Natural killer cell (primary cell): ENCODE results near the gene ACTRT2. TPM values are rescaled to one million over a fixed set of nuclear protein-coding genes. Genes with fewer than 3 reads are reported as not detected.

Experiments
- ATAC-seq, 3 donors: fragments of 150-1000 bp in 2 of 3; fragments of 200-7000 bp in 1 of 3; cut with Tn5 transposase; 1 replicate in 1 of 3; 2 replicates in 2 of 3; pipeline ENCODE4 v1.10.0; 2021; ENCODE audit warnings: mild to moderate bottlenecking in 2 of 3, moderate library complexity in 2 of 3
- DNase-seq, 2 donors: peaks; one replicate each; pipeline versions ENCODE4 v3.0.0 to v3.0.0-alpha.2; 2013 to 2021; ENCODE audit warnings: mixed read lengths in 1 of 2
- H3K27ac ChIP-seq: one replicate; pipeline ENCODE4 v1.5.1; 2013; ENCODE audit warnings: mild to moderate bottlenecking, low read length
- H3K27me3 ChIP-seq: one replicate; pipeline ENCODE4 v1.6.1; 2013; ENCODE audit warnings: low read length; ENCODE audit not compliant: control insufficient read depth, insufficient read depth
- H3K36me3 ChIP-seq: one replicate; pipeline ENCODE4 v1.6.1; 2013; ENCODE audit warnings: low read length; ENCODE audit not compliant: control insufficient read depth, insufficient read depth
- H3K4me1 ChIP-seq: one replicate; pipeline ENCODE4 v1.6.1; 2013; ENCODE audit warnings: low read length; ENCODE audit not compliant: control insufficient read depth, insufficient read depth
- H3K4me3 ChIP-seq: one replicate; pipeline ENCODE4 v1.5.1; 2013; ENCODE audit warnings: low read length
- H3K9me3 ChIP-seq: one replicate; pipeline ENCODE4 v1.6.1; 2013; ENCODE audit warnings: low read length; ENCODE audit not compliant: control insufficient read depth, insufficient read depth
- H3K27ac Mint-ChIP-seq, 2 donors: one replicate each; pipeline ENCODE4 v1.8.0; 2022; ENCODE audit warnings: mild to moderate bottlenecking in 2 of 2, mixed read lengths in 2 of 2, moderate library complexity in 1 of 2
- H3K27me3 Mint-ChIP-seq, 2 donors: one replicate each; pipeline ENCODE4 v1.8.0; 2022; ENCODE audit warnings: low read depth in 2 of 2, mixed read lengths in 2 of 2
- H3K36me3 Mint-ChIP-seq: one replicate; pipeline ENCODE4 v1.8.0; 2022; ENCODE audit warnings: mixed read lengths
- H3K4me1 Mint-ChIP-seq, 2 donors: one replicate each; pipeline ENCODE4 v1.8.0; 2022; ENCODE audit warnings: mixed read lengths in 2 of 2
- H3K4me3 Mint-ChIP-seq: one replicate; pipeline ENCODE4 v1.8.0; 2022; ENCODE audit warnings: mild to moderate bottlenecking, moderate library complexity, mixed read lengths
- H3K9me3 Mint-ChIP-seq, 2 donors: one replicate each; pipeline ENCODE4 v1.8.0; 2022; ENCODE audit warnings: mixed read lengths in 2 of 2
- CTCF ChIP-seq: fragments of 200-600 bp; IDR thresholded peaks from one replicate; pipeline ENCODE4 v1.8.0; 2022; ENCODE audit warnings: antibody characterized with exemption
- WGBS: methylation state at CpG from one replicate; pipeline ENCODE4 v1.1.7; 2013; ENCODE audit warnings: missing lambda C conversion rate; ENCODE audit not compliant: insufficient coverage; 5-methylcytosine and 5-hydroxymethylcytosine counted together
- intact Hi-C: fragments of 100-400 bp; cut with micrococcal nuclease; formaldehyde crosslinking; loops from one replicate; pipeline ENCODE4 v1.14.2; 2022
- total RNA-seq, 4 donors: library from RNA; stranded (reverse); fragments of 120-200 nt in 1 of 4; gene quantifications; one replicate each; pipeline versions ENCODE4 v1.2.3 to v1.2.4, GENCODE V29; 2013 to 2022

Gene ACTRT2
- total RNA-seq: not detected
- not detected for total RNA-seq (2013)

- Mint-ChIP-seq H3K27me3 (no peaks in the 10 kb centered on the region), H3K4me1 (no peaks in the 10 kb centered on the region), H3K36me3 (no peaks in the 10 kb centered on the region), H3K4me3 (no peak within 1 kb of the TSS), H3K9me3 (no peaks in the 10 kb centered on the region), H3K27ac (no peak within 1 kb of the TSS)
- DNase-seq (no peak), ATAC-seq (no peak)
- Histone ChIP-seq H3K9me3 (no peaks in the 10 kb centered on the region), H3K36me3 (no peaks in the 10 kb centered on the region), H3K4me1 (no peaks in the 10 kb centered on the region), H3K27ac (no peak within 1 kb of the TSS), H3K27me3 (no peaks in the 10 kb centered on the region), H3K4me3 (no peak within 1 kb of the TSS)
- TF ChIP-seq CTCF: no peak
- WGBS: 73% methylated on average over 8 of the region's 8 CpGs
- intact Hi-C loops: no loop called here
Measured at GRCh38 chr1:3021233-3021671, at the start of gene ACTRT2. Gene ACTRT2, plus strand, starts transcription at chr1:3021467. Its CDS starts 220 bp downstream, at chr1:3021687.

GRCh38 chr1:2971609-2972008 lies 49.7 kb upstream of the ACTRT2 start:
- Mint-ChIP-seq H3K27me3 (no peaks in the 10 kb centered on the region), H3K4me1 (peaks cover 15 to 16% of the 10 kb centered on the region in 2 donors), H3K9me3 (no peaks in the 10 kb centered on the region), H3K4me3 (no peak overlapping the region), H3K27ac (no peak overlapping the region), H3K36me3 (no peaks in the 10 kb centered on the region)
- no peak for ATAC-seq
- Histone ChIP-seq H3K27me3 (no peaks in the 10 kb centered on the region), H3K4me1 (peaks cover 23% of the 10 kb centered on the region), H3K27ac (no peak overlapping the region), H3K9me3 (no peaks in the 10 kb centered on the region), H3K4me3 (no peak overlapping the region), H3K36me3 (no peaks in the 10 kb centered on the region)
- WGBS: 93% methylated on average over 9 of the region's 9 CpGs
- intact Hi-C loops: no loop called here
- TF ChIP-seq CTCF: no peak
- DNase-seq: peak in 1 of 2 donors; percentile 8

GRCh38 chr1:2972011-2972878 lies 49.0 kb upstream of the ACTRT2 start:
- H3K4me1 Mint-ChIP-seq: peaks cover 15 to 16% of the 10 kb centered on the region in 2 donors
- H3K9me3 Mint-ChIP-seq: no peaks in the 10 kb centered on the region
- H3K27me3 Mint-ChIP-seq: no peaks in the 10 kb centered on the region
- DNase-seq (peak in 1 of 2 donors; percentile 13), ATAC-seq (no peak)
- no peak overlapping the region for H3K27ac Mint-ChIP-seq
- no peaks in the 10 kb centered on the region for H3K36me3 Mint-ChIP-seq
- Histone ChIP-seq H3K4me3 (no peak overlapping the region), H3K9me3 (no peaks in the 10 kb centered on the region), H3K27ac (no peak overlapping the region), H3K27me3 (no peaks in the 10 kb centered on the region), H3K4me1 (peaks cover 23% of the 10 kb centered on the region), H3K36me3 (no peaks in the 10 kb centered on the region)
- TF ChIP-seq CTCF: no peak
- H3K4me3 Mint-ChIP-seq: no peak overlapping the region
- WGBS: 85% methylated on average over 26 of the region's 27 CpGs
- intact Hi-C loops: no loop called here
